Mammary epithelial cell (primary cell): Measurements from ENCODE around the gene AP1S3.

Source experiments
- EZH2 ChIP-seq: IDR thresholded peaks from 2 replicates; pipeline ENCODE4 v1.6.1; 2012; ENCODE audit warnings: low read length, inconsistent platforms, borderline replicate concordance
- TF ChIP-seq, protein P1 (sequence below), 2 donors: IDR thresholded peaks in 1 of 2; conservative IDR thresholded peaks in 1 of 2; 2 replicates each; pipeline ENCODE4 v1.5.1; 2011 to 2012; ENCODE audit warnings: inconsistent platforms in 2 of 2, low read length in 2 of 2, mild to moderate bottlenecking in 2 of 2, control low read depth in 1 of 2, low read depth in 1 of 2; ENCODE audit not compliant: insufficient read depth in 1 of 2; ENCODE audit errors: extremely low read depth in 1 of 2

DNA sequence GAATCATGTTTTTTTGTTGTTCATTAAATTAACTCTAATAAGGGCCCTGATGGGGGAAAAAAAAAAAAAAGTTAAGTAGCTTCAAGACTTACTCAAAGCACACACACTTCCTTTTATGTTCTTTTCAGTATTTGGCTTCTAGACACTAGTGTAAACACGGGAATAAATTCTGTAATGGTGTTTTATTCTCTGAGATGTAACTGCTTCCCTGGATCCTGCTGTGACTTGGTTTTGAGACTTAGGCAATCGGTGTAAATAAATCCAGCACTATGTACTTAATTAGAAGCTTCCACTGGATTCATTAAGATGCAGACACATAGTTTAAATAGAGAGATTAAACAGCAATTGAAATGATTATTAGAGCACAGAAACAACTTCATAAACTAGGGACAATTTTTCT is 26.1 kb upstream of the AP1S3 start:
- TF ChIP-seq, protein P1, sequence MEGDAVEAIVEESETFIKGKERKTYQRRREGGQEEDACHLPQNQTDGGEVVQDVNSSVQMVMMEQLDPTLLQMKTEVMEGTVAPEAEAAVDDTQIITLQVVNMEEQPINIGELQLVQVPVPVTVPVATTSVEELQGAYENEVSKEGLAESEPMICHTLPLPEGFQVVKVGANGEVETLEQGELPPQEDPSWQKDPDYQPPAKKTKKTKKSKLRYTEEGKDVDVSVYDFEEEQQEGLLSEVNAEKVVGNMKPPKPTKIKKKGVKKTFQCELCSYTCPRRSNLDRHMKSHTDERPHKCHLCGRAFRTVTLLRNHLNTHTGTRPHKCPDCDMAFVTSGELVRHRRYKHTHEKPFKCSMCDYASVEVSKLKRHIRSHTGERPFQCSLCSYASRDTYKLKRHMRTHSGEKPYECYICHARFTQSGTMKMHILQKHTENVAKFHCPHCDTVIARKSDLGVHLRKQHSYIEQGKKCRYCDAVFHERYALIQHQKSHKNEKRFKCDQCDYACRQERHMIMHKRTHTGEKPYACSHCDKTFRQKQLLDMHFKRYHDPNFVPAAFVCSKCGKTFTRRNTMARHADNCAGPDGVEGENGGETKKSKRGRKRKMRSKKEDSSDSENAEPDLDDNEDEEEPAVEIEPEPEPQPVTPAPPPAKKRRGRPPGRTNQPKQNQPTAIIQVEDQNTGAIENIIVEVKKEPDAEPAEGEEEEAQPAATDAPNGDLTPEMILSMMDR (conservative IDR thresholded peaks at IDR 0.05 in 1 of 2, IDR thresholded peaks at IDR 0.05 in 1 of 2; ENCODE audit: extremely low read depth in 1 of 2, insufficient read depth in 1 of 2, low read depth in 1 of 2, low read length in 2 of 2): no peak
- TF ChIP-seq EZH2: no peak
